Uterus (tissue), 2 donors: Measurements from ENCODE around the gene PROK1.

Source experiments
- CTCF ChIP-seq, 4 experiments: fragments of 200-600 bp in 2 of 4; fragments of 450-650 bp in 2 of 4; sonication (generic) in 2 of 4; IDR thresholded peaks; one replicate each; pipeline ENCODE4 v1.5.1; 2016 to 2019; ENCODE audit warnings: antibody characterized with exemption in 4 of 4, mild to moderate bottlenecking in 2 of 4, moderate library complexity in 1 of 4
- POLR2A ChIP-seq, 2 donors: fragments of 450-650 bp; IDR thresholded peaks; one replicate each; pipeline ENCODE4 v1.6.1; 2016; ENCODE audit warnings: antibody characterized with exemption in 2 of 2, mild to moderate bottlenecking in 1 of 2, moderate library complexity in 1 of 2

GRCh38 chr1:110477445-110477957, 26.6 kb downstream of the PROK1 start:
- TF ChIP-seq POLR2A (IDR thresholded peaks at IDR 0.05), result no peak
- TF ChIP-seq CTCF (IDR thresholded peaks at IDR 0.05), result no peak
